Measurements from ENCODE around the gene GPR183. TPM values are rescaled to one million over a fixed set of nuclear protein-coding genes. Genes with fewer than 3 reads are reported as not detected.

The GPR183 gene

GRCh38 chr13:99246100-99246499 is 61.1 kb downstream of the GPR183 start:
- Histone ChIP-seq H3K4me2 (ENCODE audit: low read length) (no peak overlapping the region), H2BK120ac (ENCODE audit: low read depth, low read length) (no peak overlapping the region)
- WGBS (ENCODE audit: extremely low coverage, insufficient coverage, low lambda C conversion rate), result no CpG with 5 or more reads among the region's 1 CpG

More at GRCh38 chr13:99246100-99246499, 61.1 kb downstream of the GPR183 start:
- Histone ChIP-seq H2AK5ac (ENCODE audit: low read length) (no peak overlapping the region), H3K4me1 (ENCODE audit: control insufficient read depth, low read depth, low read length) (no peaks in the 10 kb centered on the region), H3K9ac (ENCODE audit: low read length) (no peak overlapping the region), H3K4me3 (ENCODE audit: low read length) (no peak overlapping the region), H3K27me3 (ENCODE audit: insufficient read depth, low read length, poor library complexity) (no peaks in the 10 kb centered on the region), H3K79me2 (ENCODE audit: control insufficient read depth, insufficient read depth, low read length) (no peaks in the 10 kb centered on the region), H4K5ac (ENCODE audit: low read length) (no peak overlapping the region), H3K4ac (ENCODE audit: low read depth, low read length) (no peak overlapping the region), H3K27ac (ENCODE audit: low read depth, low read length) (no peak overlapping the region), H2BK5ac (ENCODE audit: low read length) (no peak overlapping the region), H3K36me3 (ENCODE audit: control insufficient read depth, insufficient read depth, low read length) (no peaks in the 10 kb centered on the region), H3K56ac (ENCODE audit: low read length) (no peak overlapping the region), H4K8ac (ENCODE audit: low read depth, low read length) (no peak overlapping the region), H3K79me1 (ENCODE audit: low read length) (no peaks in the 10 kb centered on the region), H3K23ac (ENCODE audit: low read length) (no peak overlapping the region), H3K18ac (ENCODE audit: low read length) (no peak overlapping the region), H2BK15ac (replicated peaks; ENCODE audit: low read depth) (no peak overlapping the region)
- DNase-seq, result no peak

Small RNAs within 50 kb of the gene (small RNA-seq; reads per million reads assigned to genes)
- gene MIR623 (ENCODE audit: insufficient read depth), result not detected

Data from mesendoderm (in vitro differentiated cells).